ENCODE results near the gene TP53RK.
A peak's percentile ranks its signal among the peaks of the same experiment; 100 is the strongest.

TP53RK gene

GRCh38 chr20:46649650-46649949, 39.6 kb downstream of the TP53RK start:
- H3K9me3 Mint-ChIP-seq: peaks cover 4% of the 10 kb centered on the region

GRCh38 chr20:46648903-46649649, 40.2 kb downstream of the TP53RK start:
- Mint-ChIP-seq H3K36me3 (ENCODE audit: low read depth) (no peaks in the 10 kb centered on the region), H3K4me3 (no peak overlapping the region), H3K27me3 (ENCODE audit: low read depth) (peaks cover 27% of the 10 kb centered on the region), H3K4me1 (peaks cover 23% of the 10 kb centered on the region), H3K27ac (no peak overlapping the region), H3K9me3 (peaks cover 4% of the 10 kb centered on the region)
- TF ChIP-seq CTCF (IDR thresholded peaks at IDR 0.05; ENCODE audit: unreplicated experiment in 3 of 3): no peak

More at GRCh38 chr20:46649650-46649949, 39.6 kb downstream of the TP53RK start:
- Mint-ChIP-seq H3K27me3 (ENCODE audit: low read depth) (peaks cover 32% of the 10 kb centered on the region), H3K4me1 (peaks cover 23% of the 10 kb centered on the region), H3K36me3 (ENCODE audit: low read depth) (no peaks in the 10 kb centered on the region), H3K27ac (no peak overlapping the region), H3K4me3 (no peak overlapping the region)
- no peak for TF ChIP-seq CTCF (IDR thresholded peaks at IDR 0.05; ENCODE audit: unreplicated experiment in 3 of 3)

- TF ChIP-seq CTCF (IDR thresholded peaks at IDR 0.05; ENCODE audit: unreplicated experiment in 3 of 3): no peak
- no peaks in the 10 kb centered on the region for H3K36me3 Mint-ChIP-seq (ENCODE audit: low read depth)
- H3K9me3 Mint-ChIP-seq: no peaks in the 10 kb centered on the region
- H3K27me3 Mint-ChIP-seq (ENCODE audit: low read depth): peaks cover 18% of the 10 kb centered on the region
- H3K4me1 Mint-ChIP-seq: peaks cover 23% of the 10 kb centered on the region
- peak overlapping the region in 1 of 3 experiments; percentile 12 for H3K27ac Mint-ChIP-seq
- H3K4me3 Mint-ChIP-seq: no peak overlapping the region
Measured at GRCh38 chr20:46647469-46647868, 41.8 kb downstream of the TP53RK start.

- no peak for TF ChIP-seq CTCF (IDR thresholded peaks at IDR 0.05; ENCODE audit: unreplicated experiment in 3 of 3)
- Mint-ChIP-seq H3K9me3 (no peaks in the 10 kb centered on the region), H3K36me3 (ENCODE audit: low read depth) (no peaks in the 10 kb centered on the region), H3K27me3 (ENCODE audit: low read depth) (peaks cover 12% of the 10 kb centered on the region), H3K4me1 (peaks cover 23% of the 10 kb centered on the region), H3K27ac (peak overlapping the region in 1 of 3 experiments; percentile 12), H3K4me3 (no peak overlapping the region)
Measured at GRCh38 chr20:46646659-46647380, 42.4 kb downstream of the TP53RK start.

- Mint-ChIP-seq H3K27ac (no peak overlapping the region), H3K36me3 (ENCODE audit: low read depth) (no peaks in the 10 kb centered on the region), H3K4me3 (no peak overlapping the region), H3K4me1 (peaks cover 23% of the 10 kb centered on the region), H3K9me3 (no peaks in the 10 kb centered on the region), H3K27me3 (ENCODE audit: low read depth) (peaks cover 8% of the 10 kb centered on the region)
- no peak for TF ChIP-seq CTCF (IDR thresholded peaks at IDR 0.05; ENCODE audit: unreplicated experiment in 3 of 3)
Measured at GRCh38 chr20:46646122-46646521, 43.1 kb downstream of the TP53RK start.
